H1 (cell line): ENCODE results near the gene ADGRD2.

Source experiments
- EP300 ChIP-seq, 2 experiments: IDR thresholded peaks; 1 replicate in 1 of 2; 2 replicates in 1 of 2; pipeline ENCODE4 v1.6.1; 2011 to 2012; ENCODE audit warnings: low read depth in 2 of 2, low read length in 2 of 2, mild to moderate bottlenecking in 2 of 2, borderline replicate concordance in 1 of 2, inconsistent platforms in 1 of 2, moderate library complexity in 1 of 2
- EZH2 ChIP-seq: fragments of 200-600 bp; sonication (generic); IDR thresholded peaks from 2 replicates; pipeline ENCODE4 v1.7.1; 2012; ENCODE audit warnings: low read depth, mild to moderate bottlenecking, moderate library complexity, low read length, inconsistent platforms; ENCODE audit not compliant: severe bottlenecking
- GABPA ChIP-seq: IDR thresholded peaks from 2 replicates; pipeline ENCODE4 v1.6.1; 2011; ENCODE audit warnings: mild to moderate bottlenecking, low read length, moderate library complexity, borderline replicate concordance; ENCODE audit not compliant: insufficient read depth
- JUND ChIP-seq: IDR thresholded peaks from 2 replicates; pipeline ENCODE4 v1.6.1; 2011; ENCODE audit warnings: mild to moderate bottlenecking, improper control_type of control experiment, low read length
- KDM1A ChIP-seq: fragments of 200-600, 300-600 bp; sonication (generic); IDR thresholded peaks from 2 replicates; pipeline ENCODE4 v1.7.1; 2016; ENCODE audit warnings: mild to moderate bottlenecking, low read length, borderline replicate concordance
- KDM5A ChIP-seq: fragments of 200-600 bp; IDR thresholded peaks from 2 replicates; pipeline ENCODE4 v1.7.1; 2012; ENCODE audit warnings: mild to moderate bottlenecking, low read length, inconsistent platforms, mixed read lengths
- POLR2A ChIP-seq, 2 experiments: IDR thresholded peaks; 1 replicate in 1 of 2; 2 replicates in 1 of 2; pipeline ENCODE4 v1.6.1; 2011; ENCODE audit warnings: low read depth in 2 of 2, low read length in 2 of 2, mild to moderate bottlenecking in 2 of 2; ENCODE audit errors: control extremely low read depth in 1 of 2
- SIX5 ChIP-seq: IDR thresholded peaks from 2 replicates; pipeline ENCODE4 v1.6.1; 2011; ENCODE audit warnings: mild to moderate bottlenecking, low read depth, low read length
- SP1 ChIP-seq: IDR thresholded peaks from 2 replicates; pipeline ENCODE4 v1.6.1; 2011; ENCODE audit warnings: low read depth, low read length
- TCF12 ChIP-seq: IDR thresholded peaks from 2 replicates; pipeline ENCODE4 v1.6.1; 2011; ENCODE audit warnings: low read depth, mild to moderate bottlenecking, low read length
- YY1 ChIP-seq: IDR thresholded peaks from 2 replicates; pipeline ENCODE4 v1.6.1; 2011; ENCODE audit warnings: low read depth, mild to moderate bottlenecking, low read length
- ZNF274 ChIP-seq: IDR thresholded peaks from 2 replicates; pipeline ENCODE4 v1.7.0; 2012; ENCODE audit warnings: low read length, borderline replicate concordance; ENCODE audit errors: extremely low read depth
- TF ChIP-seq, protein P1 (sequence below), 3 experiments: IDR thresholded peaks; 1 replicate in 2 of 3; 2 replicates in 1 of 3; pipeline versions ENCODE4 v1.5.1 to v1.6.1; 2011; ENCODE audit warnings: low read length in 3 of 3, mild to moderate bottlenecking in 3 of 3, inconsistent platforms in 2 of 3, low read depth in 1 of 3, moderate library complexity in 1 of 3; ENCODE audit not compliant: insufficient read depth in 1 of 3; ENCODE audit errors: control extremely low read depth in 1 of 3
- TF ChIP-seq, protein P2 (sequence below): IDR thresholded peaks from 2 replicates; pipeline ENCODE4 v1.6.1; 2011; ENCODE audit warnings: low read depth, mild to moderate bottlenecking, low read length; ENCODE audit not compliant: insufficient read depth

DNA sequence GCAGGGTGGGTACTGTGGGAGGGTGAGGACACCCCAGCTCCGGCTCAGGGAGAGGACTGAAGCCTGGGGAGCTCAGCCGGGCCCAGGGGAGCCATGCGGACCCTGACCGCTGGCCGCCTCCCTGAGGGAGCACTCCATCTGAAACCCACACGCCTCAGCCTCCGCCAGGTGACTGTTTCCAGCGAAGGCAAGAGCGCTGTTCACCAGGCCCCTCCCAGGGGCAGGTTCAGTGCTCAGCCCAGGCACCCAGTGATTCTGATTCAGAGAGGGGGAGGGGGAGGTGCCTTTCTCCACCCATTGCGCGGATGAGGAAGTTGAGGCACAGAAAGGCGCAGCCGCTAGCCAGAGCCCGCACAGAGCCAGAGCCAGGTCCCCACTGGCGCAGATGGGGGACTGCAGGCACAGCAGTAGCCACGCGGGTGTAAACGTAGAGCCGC, 27.0 kb downstream of the ADGRD2 start:
- TF ChIP-seq, protein P1, sequence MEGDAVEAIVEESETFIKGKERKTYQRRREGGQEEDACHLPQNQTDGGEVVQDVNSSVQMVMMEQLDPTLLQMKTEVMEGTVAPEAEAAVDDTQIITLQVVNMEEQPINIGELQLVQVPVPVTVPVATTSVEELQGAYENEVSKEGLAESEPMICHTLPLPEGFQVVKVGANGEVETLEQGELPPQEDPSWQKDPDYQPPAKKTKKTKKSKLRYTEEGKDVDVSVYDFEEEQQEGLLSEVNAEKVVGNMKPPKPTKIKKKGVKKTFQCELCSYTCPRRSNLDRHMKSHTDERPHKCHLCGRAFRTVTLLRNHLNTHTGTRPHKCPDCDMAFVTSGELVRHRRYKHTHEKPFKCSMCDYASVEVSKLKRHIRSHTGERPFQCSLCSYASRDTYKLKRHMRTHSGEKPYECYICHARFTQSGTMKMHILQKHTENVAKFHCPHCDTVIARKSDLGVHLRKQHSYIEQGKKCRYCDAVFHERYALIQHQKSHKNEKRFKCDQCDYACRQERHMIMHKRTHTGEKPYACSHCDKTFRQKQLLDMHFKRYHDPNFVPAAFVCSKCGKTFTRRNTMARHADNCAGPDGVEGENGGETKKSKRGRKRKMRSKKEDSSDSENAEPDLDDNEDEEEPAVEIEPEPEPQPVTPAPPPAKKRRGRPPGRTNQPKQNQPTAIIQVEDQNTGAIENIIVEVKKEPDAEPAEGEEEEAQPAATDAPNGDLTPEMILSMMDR (IDR thresholded peaks at IDR 0.05; ENCODE audit: control extremely low read depth in 1 of 3, insufficient read depth in 1 of 3, low read depth in 1 of 3, low read length in 3 of 3): no peak
- TF ChIP-seq YY1: no peak
- TF ChIP-seq SP1: no peak
- no peak for TF ChIP-seq EP300 (IDR thresholded peaks at IDR 0.05; ENCODE audit: borderline replicate concordance in 1 of 2, low read depth in 2 of 2, low read length in 2 of 2)
- TF ChIP-seq POLR2A (IDR thresholded peaks at IDR 0.05; ENCODE audit: control extremely low read depth in 1 of 2, low read depth in 2 of 2, low read length in 2 of 2): no peak
- TF ChIP-seq SIX5: no peak
- TF ChIP-seq EZH2: no peak
- no peak for TF ChIP-seq KDM5A
- TF ChIP-seq KDM1A: peak; percentile 98
- TF ChIP-seq ZNF274: no peak
- TF ChIP-seq TCF12: no peak
- TF ChIP-seq GABPA: no peak
- no peak for TF ChIP-seq JUND
- TF ChIP-seq, protein P2, sequence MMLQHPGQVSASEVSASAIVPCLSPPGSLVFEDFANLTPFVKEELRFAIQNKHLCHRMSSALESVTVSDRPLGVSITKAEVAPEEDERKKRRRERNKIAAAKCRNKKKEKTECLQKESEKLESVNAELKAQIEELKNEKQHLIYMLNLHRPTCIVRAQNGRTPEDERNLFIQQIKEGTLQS: no peak
